GM15510 (cell line): ENCODE data around the gene VPS51.
A peak's percentile ranks its signal among the peaks of the same experiment; 100 is the strongest.

Experiments
- POLR2A ChIP-seq: IDR thresholded peaks from 3 replicates; pipeline ENCODE4 v1.6.1; 2011; ENCODE audit warnings: borderline replicate concordance; ENCODE audit not compliant: insufficient read length; ENCODE audit errors: extremely low read depth

The VPS51 gene

GRCh38 chr11:65109231-65110198 is 13.5 kb downstream of the VPS51 start:
- no peak for TF ChIP-seq POLR2A

- TF ChIP-seq POLR2A, result peak; percentile 25
Measured at GRCh38 chr11:65110354-65110861, 14.4 kb downstream of the VPS51 start.

GRCh38 chr11:65111159-65111743 is 15.2 kb downstream of the VPS51 start:
- no peak for TF ChIP-seq POLR2A

DNA sequence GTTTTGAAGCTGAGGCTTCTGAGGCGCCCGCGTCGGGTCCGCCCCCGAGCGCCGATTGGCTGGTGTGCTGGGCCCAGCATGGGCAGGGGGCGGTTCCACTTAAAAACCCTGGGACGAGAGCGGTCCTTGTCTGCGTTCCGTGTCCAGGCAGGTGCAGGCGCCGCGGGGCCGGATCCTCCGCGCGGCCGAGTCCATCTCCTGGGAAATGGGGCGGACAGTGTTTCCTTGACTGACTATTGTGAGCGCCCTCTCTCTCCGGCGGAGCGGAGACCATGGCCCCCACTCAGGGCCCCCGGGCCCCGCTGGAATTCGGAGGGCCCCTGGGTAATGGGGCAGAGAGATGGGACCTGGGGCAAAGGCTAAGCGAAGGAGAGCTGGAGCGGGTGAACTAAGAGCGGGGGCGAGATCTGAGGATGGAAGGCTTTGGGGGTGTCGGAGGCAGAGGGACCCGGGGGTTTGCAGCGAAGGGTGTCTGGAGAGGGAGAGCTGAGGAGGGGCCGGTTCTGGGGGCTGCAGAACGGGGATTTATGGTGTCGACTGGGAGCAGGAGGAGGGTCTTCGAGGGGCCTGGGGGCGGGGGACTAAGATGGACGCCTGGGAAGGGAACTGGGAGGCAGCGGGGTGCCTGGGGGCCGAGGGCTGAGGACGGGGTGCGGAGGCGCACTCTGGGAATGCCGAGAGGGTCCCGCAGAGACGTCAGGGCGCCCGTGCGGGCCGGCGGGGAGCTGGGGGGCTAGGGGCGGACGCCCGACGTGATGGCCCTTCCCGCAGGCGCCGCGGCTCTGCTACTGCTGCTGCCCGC is 15.9 kb downstream of the VPS51 start, which contains the start of gene TM7SF2:
TSS of gene TM7SF2 (plus strand) at position 129 of the 802 bp plus-strand sequence. CDS start at position 273, 144 bp downstream.
- peak; percentile 98 for TF ChIP-seq POLR2A

GRCh38 chr11:65112546-65113360 is 16.7 kb downstream of the VPS51 start:
- TF ChIP-seq POLR2A, result peak; percentile 37

DNA sequence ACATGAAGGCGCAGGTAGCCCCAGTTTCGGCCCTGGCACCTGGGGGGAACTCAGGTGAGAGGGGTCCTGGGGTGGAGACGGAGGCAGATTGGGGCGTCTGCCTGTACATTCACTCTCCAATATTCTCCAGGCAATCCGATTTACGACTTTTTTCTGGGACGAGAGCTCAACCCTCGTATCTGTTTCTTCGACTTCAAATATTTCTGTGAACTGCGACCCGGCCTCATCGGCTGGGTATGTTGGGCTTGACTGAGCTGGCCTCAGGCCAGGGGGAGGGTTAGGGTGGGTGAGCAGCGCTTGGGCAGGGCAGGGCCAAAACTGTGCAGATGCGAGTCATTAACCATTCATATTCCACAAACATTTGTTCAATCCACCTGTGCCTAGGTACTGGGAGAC is 17.3 kb downstream of the VPS51 start:
- TF ChIP-seq POLR2A, result no peak

DNA sequence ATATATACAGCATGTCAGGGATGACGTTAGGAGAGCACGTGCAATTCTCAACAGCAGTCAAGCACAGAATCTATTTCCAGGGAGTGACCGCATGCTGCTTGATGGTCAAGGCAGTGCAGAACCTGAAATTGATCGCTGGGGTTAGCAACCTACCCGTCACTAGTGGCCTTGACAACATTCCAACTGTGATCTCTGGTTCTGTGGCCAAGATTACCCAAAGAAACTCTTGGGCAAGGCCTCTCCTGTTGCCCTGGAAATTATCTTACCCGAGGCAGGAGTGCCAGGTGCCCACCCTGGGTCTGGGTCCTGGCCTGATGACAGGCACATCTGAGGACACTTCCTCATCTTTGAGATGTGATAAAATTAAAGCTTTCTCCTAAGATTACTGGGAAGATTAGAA is 17.8 kb downstream of the VPS51 start:
- TF ChIP-seq POLR2A, result no peak

DNA sequence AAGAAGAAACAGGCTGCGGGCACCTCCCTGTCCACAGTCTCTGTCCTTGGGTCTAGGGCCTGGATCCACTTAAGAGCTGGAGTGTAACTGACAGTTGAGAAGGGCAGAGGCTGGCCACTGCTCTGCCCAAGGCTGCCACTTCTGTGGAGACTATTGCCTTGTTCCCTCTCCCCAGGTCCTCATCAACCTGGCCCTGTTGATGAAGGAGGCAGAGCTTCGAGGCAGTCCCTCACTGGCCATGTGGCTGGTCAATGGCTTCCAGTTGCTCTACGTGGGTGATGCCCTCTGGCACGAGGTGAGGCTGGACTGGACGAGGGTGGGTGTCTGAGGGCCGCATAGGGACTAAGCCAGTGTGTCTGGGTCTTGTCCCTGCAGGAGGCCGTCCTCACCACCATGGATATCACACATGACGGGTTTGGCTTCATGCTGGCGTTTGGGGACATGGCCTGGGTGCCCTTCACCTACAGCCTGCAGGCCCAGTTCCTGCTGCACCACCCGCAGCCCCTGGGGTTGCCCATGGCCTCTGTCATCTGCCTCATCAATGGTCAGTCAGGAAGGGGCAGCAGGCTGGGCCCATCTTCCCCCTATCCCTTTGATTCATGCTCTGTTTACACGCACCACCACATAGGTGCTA is 18.6 kb downstream of the VPS51 start:
- no peak for TF ChIP-seq POLR2A

GRCh38 chr11:65115361-65116082 is 19.5 kb downstream of the VPS51 start:
- TF ChIP-seq POLR2A, result no peak

GRCh38 chr11:65116370-65117205 is 20.6 kb downstream of the VPS51 start:
- TF ChIP-seq POLR2A, result peak; percentile 15

- TF ChIP-seq POLR2A, result peak; percentile 77
Measured at GRCh38 chr11:65117206-65118096, 21.4 kb downstream of the VPS51 start, which contains the start of gene ZNHIT2. Gene ZNHIT2, minus strand, starts transcription at chr11:65117701. Its CDS starts 48 bp downstream, at chr11:65117653.

GRCh38 chr11:65118097-65118837 is 22.3 kb downstream of the VPS51 start:
- TF ChIP-seq POLR2A, result no peak
